Panc1 (cell line): ENCODE measurements around the gene TMEM165. TPM values are rescaled to one million over a fixed set of nuclear protein-coding genes. Genes with fewer than 3 reads are reported as not detected.

Experiments
- ATAC-seq: fragments of 200-7000 bp; cut with Tn5 transposase; 2 replicates; pipeline ENCODE4 v1.9.1; 2020; ENCODE audit warnings: mild to moderate bottlenecking, moderate library complexity
- BruUV-seq: library from RNA; stranded (reverse); fragments of 400-500 nt; replicated peaks from 2 replicates; lab custom pipeline; 2021; lab: Mats Ljungman, UMichigan
- CTCF ChIA-PET: fragments of 300-600 bp; sonication (Branson Sonifier 250); formaldehyde crosslinking; loops from one replicate; lab custom pipeline; 2022; ENCODE audit warnings: antibody characterized with exemption; lab: Charles Lee
- POLR2A ChIA-PET: fragments of 300-600 bp; sonication (Branson Sonifier 250); formaldehyde crosslinking; loops from one replicate; lab custom pipeline; 2022; ENCODE audit warnings: antibody characterized with exemption; lab: Charles Lee
- DNase-seq: peaks from one replicate; pipeline ENCODE4 v3.0.0-alpha.2; 2010; ENCODE audit warnings: low read depth, low spot score
- H3K27ac ChIP-seq: 2 replicates; pipeline ENCODE4 v1.5.1; 2011; ENCODE audit warnings: mild to moderate bottlenecking, low read length, inconsistent platforms
- H3K27me3 ChIP-seq: fragments of 200-500 bp; sonication (Bioruptor generic); 2 replicates; pipeline ENCODE4 v1.6.0; 2014; ENCODE audit warnings: low read length, inconsistent platforms; ENCODE audit not compliant: control insufficient read depth, insufficient read depth
- H3K36me3 ChIP-seq: fragments of 200-500 bp; sonication (Bioruptor generic); 2 replicates; pipeline ENCODE4 v1.5.1; 2014; ENCODE audit warnings: inconsistent platforms, mild to moderate bottlenecking, low read length, moderate library complexity; ENCODE audit not compliant: control insufficient read depth, insufficient read depth
- H3K4me1 ChIP-seq: 2 replicates; pipeline ENCODE4 v1.5.1; 2011; ENCODE audit warnings: inconsistent platforms, mild to moderate bottlenecking, low read length, moderate library complexity; ENCODE audit not compliant: control insufficient read depth, insufficient read depth
- H3K4me3 ChIP-seq, 2 experiments: 2 replicates each; pipeline ENCODE4 v1.5.1; 2011 to 2012; ENCODE audit warnings: low read depth in 2 of 2, low read length in 2 of 2, mild to moderate bottlenecking in 2 of 2, inconsistent platforms in 1 of 2, moderate library complexity in 1 of 2
- H3K9me3 ChIP-seq: fragments of 200-500 bp; sonication (Bioruptor generic); 2 replicates; pipeline ENCODE4 v1.5.1; 2014; ENCODE audit warnings: low read depth, mild to moderate bottlenecking, inconsistent platforms, low read length, moderate library complexity; ENCODE audit not compliant: control insufficient read depth, insufficient read depth
- POLR2AphosphoS5 ChIP-seq: IDR thresholded peaks from 2 replicates; pipeline ENCODE4 v1.6.1; 2012; ENCODE audit warnings: mild to moderate bottlenecking, low read depth, low read length, moderate library complexity
- SIN3A ChIP-seq: IDR thresholded peaks from 2 replicates; pipeline ENCODE4 v1.6.1; 2012; ENCODE audit warnings: low read depth, mild to moderate bottlenecking, low read length, moderate library complexity, borderline replicate concordance; ENCODE audit not compliant: insufficient read depth
- TCF7L2 ChIP-seq: IDR thresholded peaks from 2 replicates; pipeline ENCODE4 v1.6.1; 2011; ENCODE audit warnings: mild to moderate bottlenecking, low read depth, low read length, inconsistent platforms
- in situ Hi-C: cut with HindIII; loops from 2 replicates; pipeline ENCODE4 v1.10.0; 2016; ENCODE audit warnings: low sequenced_read_pairs, low pct_unique_long_range_greater_than_20kb
- intact Hi-C: fragments of 100-400 bp; cut with micrococcal nuclease; formaldehyde crosslinking; loops from one replicate; pipeline ENCODE4 v1.10.0; 2022; ENCODE audit not compliant: unreplicated experiment
- total RNA-seq: library from RNA; stranded (reverse); gene quantifications from one replicate; pipeline ENCODE4 v1.2.1, GENCODE V29; 2021; ENCODE audit not compliant: unreplicated experiment
- TF ChIP-seq, protein P1 (sequence below), 2 experiments: IDR thresholded peaks; 2 replicates each; pipeline ENCODE4 v1.6.1; 2011 to 2012; ENCODE audit warnings: low read depth in 2 of 2, control low read depth in 1 of 2, low read length in 1 of 2, mild to moderate bottlenecking in 1 of 2, moderate library complexity in 1 of 2; ENCODE audit not compliant: insufficient read depth in 1 of 2
- TF ChIP-seq, protein P2 (sequence below): fragments of 450-650 bp; IDR thresholded peaks from 2 replicates; pipeline ENCODE4 v1.5.1; 2017; ENCODE audit warnings: mild to moderate bottlenecking

Gene TMEM165
- total RNA-seq, 1 experiment from 2014 or later, result 54.6 TPM

DNA sequence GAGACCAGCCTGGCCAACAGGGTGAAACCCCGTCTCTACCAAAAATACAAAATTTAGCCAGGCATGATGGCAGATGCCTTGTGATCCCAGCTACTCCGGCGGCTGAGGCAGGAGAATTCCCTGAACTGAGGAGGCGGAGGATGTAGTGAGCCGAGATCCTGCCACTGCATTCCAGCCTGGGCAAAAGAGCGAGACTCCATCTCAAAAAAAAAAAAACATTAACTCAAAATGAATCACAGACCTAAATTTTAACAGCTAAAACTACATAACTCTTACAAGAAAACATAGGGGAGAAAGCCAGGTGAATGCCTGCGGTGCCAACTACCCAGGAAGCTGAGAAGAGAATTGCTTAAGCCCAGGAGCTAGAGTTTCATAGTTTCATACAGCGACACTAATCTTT lies 54.8 kb downstream of the TMEM165 start:
- BruUV-seq, result no TSS peak

DNA sequence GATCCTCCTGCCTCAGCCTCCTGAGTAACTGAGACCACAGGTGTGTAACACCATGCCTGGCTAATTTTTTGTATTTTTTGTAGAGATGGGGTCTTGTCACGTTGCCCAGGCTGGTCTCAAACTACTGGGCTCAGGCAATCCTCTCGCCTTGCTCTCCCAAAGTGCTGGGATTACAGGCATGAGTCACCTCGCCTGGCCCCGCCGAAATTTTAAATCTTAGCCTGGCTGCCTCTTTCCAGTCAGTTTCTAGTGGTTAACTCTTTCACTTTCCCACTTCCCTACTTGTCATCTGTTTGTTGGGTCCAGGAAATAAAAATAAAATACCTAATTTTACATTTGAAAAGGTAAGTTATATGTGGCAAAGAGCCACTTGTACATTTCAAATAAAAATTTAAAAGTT lies 62.4 kb downstream of the TMEM165 start:
- Histone ChIP-seq H3K4me1 (no peaks in the 10 kb centered on the region), H3K36me3 (peaks cover 6% of the 10 kb centered on the region; the same call in 1 of the 2 replicates), H3K4me3 (no peak overlapping the region), H3K9me3 (no peaks in the 10 kb centered on the region), H3K27ac (no peak overlapping the region), H3K27me3 (no peaks in the 10 kb centered on the region)
- ATAC-seq, result no peak
- intact Hi-C loops (no loop called here), in situ Hi-C loops (no loop called here)
- POLR2A ChIA-PET, result no interaction called here
- BruUV-seq, result no TSS peak
- DNase-seq, result no peak
- CTCF ChIA-PET, result no interaction called here
- TF ChIP-seq SIN3A, result no peak
- TF ChIP-seq, protein P1, sequence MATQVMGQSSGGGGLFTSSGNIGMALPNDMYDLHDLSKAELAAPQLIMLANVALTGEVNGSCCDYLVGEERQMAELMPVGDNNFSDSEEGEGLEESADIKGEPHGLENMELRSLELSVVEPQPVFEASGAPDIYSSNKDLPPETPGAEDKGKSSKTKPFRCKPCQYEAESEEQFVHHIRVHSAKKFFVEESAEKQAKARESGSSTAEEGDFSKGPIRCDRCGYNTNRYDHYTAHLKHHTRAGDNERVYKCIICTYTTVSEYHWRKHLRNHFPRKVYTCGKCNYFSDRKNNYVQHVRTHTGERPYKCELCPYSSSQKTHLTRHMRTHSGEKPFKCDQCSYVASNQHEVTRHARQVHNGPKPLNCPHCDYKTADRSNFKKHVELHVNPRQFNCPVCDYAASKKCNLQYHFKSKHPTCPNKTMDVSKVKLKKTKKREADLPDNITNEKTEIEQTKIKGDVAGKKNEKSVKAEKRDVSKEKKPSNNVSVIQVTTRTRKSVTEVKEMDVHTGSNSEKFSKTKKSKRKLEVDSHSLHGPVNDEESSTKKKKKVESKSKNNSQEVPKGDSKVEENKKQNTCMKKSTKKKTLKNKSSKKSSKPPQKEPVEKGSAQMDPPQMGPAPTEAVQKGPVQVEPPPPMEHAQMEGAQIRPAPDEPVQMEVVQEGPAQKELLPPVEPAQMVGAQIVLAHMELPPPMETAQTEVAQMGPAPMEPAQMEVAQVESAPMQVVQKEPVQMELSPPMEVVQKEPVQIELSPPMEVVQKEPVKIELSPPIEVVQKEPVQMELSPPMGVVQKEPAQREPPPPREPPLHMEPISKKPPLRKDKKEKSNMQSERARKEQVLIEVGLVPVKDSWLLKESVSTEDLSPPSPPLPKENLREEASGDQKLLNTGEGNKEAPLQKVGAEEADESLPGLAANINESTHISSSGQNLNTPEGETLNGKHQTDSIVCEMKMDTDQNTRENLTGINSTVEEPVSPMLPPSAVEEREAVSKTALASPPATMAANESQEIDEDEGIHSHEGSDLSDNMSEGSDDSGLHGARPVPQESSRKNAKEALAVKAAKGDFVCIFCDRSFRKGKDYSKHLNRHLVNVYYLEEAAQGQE (IDR thresholded peaks at IDR 0.05; ENCODE audit: insufficient read depth in 1 of 2, low read depth in 2 of 2, low read length in 1 of 2), result no peak
- no peak for TF ChIP-seq POLR2AphosphoS5
- TF ChIP-seq, protein P2, sequence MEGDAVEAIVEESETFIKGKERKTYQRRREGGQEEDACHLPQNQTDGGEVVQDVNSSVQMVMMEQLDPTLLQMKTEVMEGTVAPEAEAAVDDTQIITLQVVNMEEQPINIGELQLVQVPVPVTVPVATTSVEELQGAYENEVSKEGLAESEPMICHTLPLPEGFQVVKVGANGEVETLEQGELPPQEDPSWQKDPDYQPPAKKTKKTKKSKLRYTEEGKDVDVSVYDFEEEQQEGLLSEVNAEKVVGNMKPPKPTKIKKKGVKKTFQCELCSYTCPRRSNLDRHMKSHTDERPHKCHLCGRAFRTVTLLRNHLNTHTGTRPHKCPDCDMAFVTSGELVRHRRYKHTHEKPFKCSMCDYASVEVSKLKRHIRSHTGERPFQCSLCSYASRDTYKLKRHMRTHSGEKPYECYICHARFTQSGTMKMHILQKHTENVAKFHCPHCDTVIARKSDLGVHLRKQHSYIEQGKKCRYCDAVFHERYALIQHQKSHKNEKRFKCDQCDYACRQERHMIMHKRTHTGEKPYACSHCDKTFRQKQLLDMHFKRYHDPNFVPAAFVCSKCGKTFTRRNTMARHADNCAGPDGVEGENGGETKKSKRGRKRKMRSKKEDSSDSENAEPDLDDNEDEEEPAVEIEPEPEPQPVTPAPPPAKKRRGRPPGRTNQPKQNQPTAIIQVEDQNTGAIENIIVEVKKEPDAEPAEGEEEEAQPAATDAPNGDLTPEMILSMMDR, result no peak
- no peak for TF ChIP-seq TCF7L2

More for the DNA sequence above, 54.8 kb downstream of the TMEM165 start:
- ATAC-seq, result no peak
- ChIA-PET CTCF (no interaction called here), POLR2A (no interaction called here)
- no peak for DNase-seq
- Histone ChIP-seq H3K27ac (no peak overlapping the region), H3K9me3 (no peaks in the 10 kb centered on the region), H3K4me3 (no peak overlapping the region), H3K4me1 (no peaks in the 10 kb centered on the region), H3K36me3 (peaks cover 15% of the 10 kb centered on the region), H3K27me3 (no peaks in the 10 kb centered on the region)
- in situ Hi-C loops, result no loop called here
- intact Hi-C loops, result no loop called here
- TF ChIP-seq POLR2AphosphoS5 (no peak), SIN3A (no peak), TCF7L2 (no peak)
- TF ChIP-seq, protein P2, result no peak
- TF ChIP-seq, protein P1 (IDR thresholded peaks at IDR 0.05; ENCODE audit: insufficient read depth in 1 of 2, low read depth in 2 of 2, low read length in 1 of 2), result no peak
